ENCODE results near the gene LPAR2.
A peak's percentile ranks its signal among the peaks of the same experiment; 100 is the strongest.

LPAR2 gene

GRCh38 chr19:19652482-19653295, 24.7 kb upstream of the LPAR2 start:
- DNase-seq, result no peak

- DNase-seq, result no peak
Observed at GRCh38 chr19:19651076-19651475, 23.1 kb upstream of the LPAR2 start.

GRCh38 chr19:19650331-19650730, 22.3 kb upstream of the LPAR2 start:
- no peak for DNase-seq

GRCh38 chr19:19649580-19649995, 21.6 kb upstream of the LPAR2 start:
- DNase-seq, result no peak

GRCh38 chr19:19649155-19649554, 21.1 kb upstream of the LPAR2 start:
- no peak for DNase-seq

GRCh38 chr19:19647037-19647835, 19.2 kb upstream of the LPAR2 start:
- DNase-seq, result no peak

GRCh38 chr19:19645233-19645870, 17.3 kb upstream of the LPAR2 start:
- no peak for DNase-seq

GRCh38 chr19:19644054-19644388, 16.0 kb upstream of the LPAR2 start:
- no peak for DNase-seq

GRCh38 chr19:19643158-19644053, 15.4 kb upstream of the LPAR2 start, which contains the start of gene GMIP:
TSS of gene GMIP (minus strand) at chr19:19643657. CDS start at chr19:19643529, 128 bp downstream.
- DNase-seq, result peak; percentile 19

- DNase-seq, result no peak
Observed at GRCh38 chr19:19642506-19643157, 14.6 kb upstream of the LPAR2 start.

GRCh38 chr19:19637523-19638251, 9.7 kb upstream of the LPAR2 start:
- DNase-seq, result no peak

- no peak for DNase-seq
Observed at GRCh38 chr19:19637186-19637522, 9.1 kb upstream of the LPAR2 start.

GRCh38 chr19:19636573-19637185, 8.7 kb upstream of the LPAR2 start:
- DNase-seq, result no peak

- DNase-seq, result no peak
Observed at GRCh38 chr19:19635313-19635702, 7.3 kb upstream of the LPAR2 start.

- no peak for DNase-seq
Observed at GRCh38 chr19:19634516-19635312, 6.7 kb upstream of the LPAR2 start.

GRCh38 chr19:19633711-19634515, 5.9 kb upstream of the LPAR2 start:
- no peak for DNase-seq

GRCh38 chr19:19632661-19633060, 4.6 kb upstream of the LPAR2 start:
- DNase-seq, result no peak

- no peak for DNase-seq
Observed at GRCh38 chr19:19631346-19631745, 3.3 kb upstream of the LPAR2 start.

GRCh38 chr19:19630426-19630825, 2.4 kb upstream of the LPAR2 start:
- DNase-seq, result no peak

Data from GOT3 (cell line).